T-cell (primary cell): ENCODE results near the gene TRAFD1. TPM values are rescaled to one million over a fixed set of nuclear protein-coding genes. Genes with fewer than 3 reads are reported as not detected.

Experiments used
- ATAC-seq, 4 experiments: fragments of 200-7000 bp in 3 of 4; fragments of 150-1000 bp in 1 of 4; cut with Tn5 transposase; replicated peaks in 1 of 4; 1 replicate in 3 of 4; 2 replicates in 1 of 4; pipeline ENCODE4 v1.10.0; 2021; ENCODE audit warnings: moderate library complexity in 3 of 4, mild to moderate bottlenecking in 2 of 4, moderate number of reproducible peaks in 1 of 4
- CTCF ChIA-PET, 2 donors: fragments of 300-600 bp; sonication (Branson Sonifier 250); formaldehyde crosslinking; loops; one replicate each; lab custom pipeline; 2022; ENCODE audit warnings: antibody characterized with exemption in 2 of 2; lab: Charles Lee
- POLR2A ChIA-PET, 2 donors: fragments of 300-600 bp; sonication (Branson Sonifier 250); formaldehyde crosslinking; loops; one replicate each; lab custom pipeline; 2022; ENCODE audit warnings: antibody characterized with exemption in 2 of 2; lab: Charles Lee
- DNase-seq, 35 experiments: peaks; one replicate each; pipeline versions ENCODE4 v3.0.0 to v3.0.0-alpha.2; 2013 to 2023
- H3K27ac ChIP-seq: one replicate; pipeline ENCODE4 v1.5.1; 2013; ENCODE audit warnings: low read length
- H3K27me3 ChIP-seq, 2 experiments: replicated peaks in 1 of 2; 1 replicate in 1 of 2; 2 replicates in 1 of 2; pipeline versions ENCODE4 v1.6.1 to v1.7.0; 2013; ENCODE audit warnings: low read length in 1 of 2, mixed read lengths in 1 of 2; ENCODE audit not compliant: control insufficient read depth in 2 of 2, insufficient read depth in 2 of 2; ENCODE audit errors: extremely low read depth in 1 of 2
- H3K36me3 ChIP-seq, 2 donors: 1 replicate in 1 of 2; 2 replicates in 1 of 2; pipeline versions ENCODE4 v1.6.1 to v1.7.0; 2013; ENCODE audit warnings: low read length in 1 of 2; ENCODE audit not compliant: control insufficient read depth in 2 of 2, insufficient read depth in 1 of 2; ENCODE audit errors: extremely low read depth in 1 of 2
- H3K4me1 ChIP-seq, 2 experiments: 1 replicate in 1 of 2; 2 replicates in 1 of 2; pipeline versions ENCODE4 v1.6.1 to v1.7.0; 2013; ENCODE audit warnings: low read length in 2 of 2, mixed read lengths in 1 of 2; ENCODE audit not compliant: insufficient read depth in 2 of 2, control insufficient read depth in 1 of 2; ENCODE audit errors: extremely low read depth in 1 of 2
- H3K4me3 ChIP-seq, 2 donors: 1 replicate in 1 of 2; 2 replicates in 1 of 2; pipeline versions ENCODE4 v1.5.1 to v1.7.0; 2013; ENCODE audit warnings: mild to moderate bottlenecking in 2 of 2, low read length in 1 of 2, moderate library complexity in 1 of 2; ENCODE audit not compliant: control insufficient read depth in 1 of 2; ENCODE audit errors: extremely low read depth in 1 of 2
- H3K9me3 ChIP-seq: 2 replicates; pipeline ENCODE4 v1.7.0; 2013
- H3K27ac Mint-ChIP-seq, 2 donors: one replicate each; pipeline ENCODE4 v1.8.0; 2020 to 2021; ENCODE audit warnings: mild to moderate bottlenecking in 2 of 2, mixed read lengths in 2 of 2
- H3K27me3 Mint-ChIP-seq, 2 donors: one replicate each; pipeline ENCODE4 v1.8.0; 2021 to 2022; ENCODE audit warnings: mixed read lengths in 2 of 2
- H3K36me3 Mint-ChIP-seq: one replicate; pipeline ENCODE4 v1.8.0; 2021; ENCODE audit warnings: mixed read lengths
- H3K4me1 Mint-ChIP-seq, 3 donors: one replicate each; pipeline ENCODE4 v1.8.0; 2020 to 2022; ENCODE audit warnings: mixed read lengths in 3 of 3, mild to moderate bottlenecking in 1 of 3
- H3K4me3 Mint-ChIP-seq, 3 donors: one replicate each; pipeline ENCODE4 v1.8.0; 2020 to 2022; ENCODE audit warnings: mild to moderate bottlenecking in 3 of 3, mixed read lengths in 3 of 3, moderate library complexity in 3 of 3
- H3K9me3 Mint-ChIP-seq, 3 donors: one replicate each; pipeline ENCODE4 v1.8.0; 2020 to 2022; ENCODE audit warnings: mixed read lengths in 3 of 3
- WGBS: methylation state at CpG from one replicate; pipeline ENCODE4 v1.1.5; 2013; ENCODE audit warnings: missing lambda C conversion rate; ENCODE audit not compliant: insufficient coverage; 5-methylcytosine and 5-hydroxymethylcytosine counted together
- total RNA-seq, 35 experiments: library from RNA in 6 of 35; stranded (reverse) in 6 of 35; fragments of 120-200 nt in 1 of 35; gene quantifications; one replicate each; pipeline versions ENCODE4 v1.2.1 to v1.2.4 and lab custom pipeline; 2013 to 2026

The TRAFD1 gene
- total RNA-seq, 5 donors from 2014 or later (not counting 1 experiment from before 2014, with no cell fraction given) = 26.4 to 39.9 (median 36.9) TPM

DNA sequence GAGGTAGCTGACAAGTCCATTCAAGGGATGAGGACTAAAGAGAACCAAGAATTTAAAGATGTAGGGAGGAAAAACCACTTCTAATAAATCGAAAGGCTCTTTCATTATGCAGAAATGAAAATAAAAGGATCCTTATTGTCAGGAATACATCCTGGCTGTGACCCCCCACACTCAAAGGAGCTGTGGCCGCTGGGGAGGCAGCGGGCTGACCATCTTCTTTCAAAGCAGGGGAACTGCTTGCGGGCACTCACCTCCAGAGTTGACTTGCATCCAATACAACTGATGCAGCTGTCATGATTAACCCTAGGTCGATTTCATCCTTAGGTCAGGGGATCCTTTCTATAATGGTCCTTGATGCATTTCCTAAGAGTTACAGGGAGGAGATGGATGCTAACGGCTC, 35.3 kb downstream of the TRAFD1 start:
- Mint-ChIP-seq H3K4me3 (no peak overlapping the region), H3K27ac (peak overlapping the region; percentile 73 to 74), H3K27me3 (no peaks in the 10 kb centered on the region), H3K9me3 (peaks cover 19 to 33% (median 21%) of the 10 kb centered on the region in 3 donors), H3K4me1 (peaks cover 27 to 33% (median 33%) of the 10 kb centered on the region in 3 donors), H3K36me3 (peaks cover 73% of the 10 kb centered on the region)
- 100% methylated on average over 2 of the region's 6 CpGs for WGBS
- DNase-seq = no peak
- Histone ChIP-seq H3K9me3 (no peaks in the 10 kb centered on the region), H3K4me1 (peaks cover 0 to 22% of the 10 kb centered on the region in 2 experiments), H3K4me3 (no peak overlapping the region), H3K27ac (no peak overlapping the region), H3K27me3 (no peaks in the 10 kb centered on the region), H3K36me3 (peaks cover 20 to 23% of the 10 kb centered on the region in 2 donors)
- no peak for ATAC-seq
- POLR2A ChIA-PET = no interaction called here
- CTCF ChIA-PET = no interaction called here

DNA sequence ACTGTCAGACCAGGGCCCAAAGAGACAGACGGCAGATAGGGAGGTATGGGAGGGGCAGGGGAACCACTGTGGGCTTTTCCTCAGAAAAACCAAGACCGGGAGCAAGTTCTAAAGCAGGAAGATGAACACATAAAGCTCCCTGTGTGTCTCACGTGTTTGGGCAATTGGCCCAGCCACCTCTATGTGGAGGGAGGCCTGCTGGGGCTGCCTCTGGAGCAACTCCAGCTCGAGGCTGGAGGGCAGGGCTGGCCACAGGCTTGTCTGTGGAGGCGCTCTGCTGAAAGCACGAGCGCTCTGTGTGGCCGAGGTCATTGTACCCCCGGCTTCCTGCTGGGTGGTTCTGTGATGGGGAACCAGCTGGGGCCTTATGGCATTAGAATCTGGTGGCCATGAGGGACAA, 36.4 kb downstream of the TRAFD1 start:
- H3K4me1 ChIP-seq = peaks cover 0 to 22% of the 10 kb centered on the region in 2 experiments
- ChIA-PET POLR2A (interaction anchor here in 1 of 2 donors (0.6 kb wide), 1 partner anchor 364 kb away, joined by 3 read pairs; no protein-coding TSS in a partner anchor), CTCF (interaction anchor here in 1 of 2 donors (0.5 kb wide), 1 partner anchor 1435 kb away, joined by 3 read pairs; no protein-coding TSS in a partner anchor)
- no peaks in the 10 kb centered on the region for H3K27me3 ChIP-seq
- DNase-seq (no peak), ATAC-seq (no peak)
- Mint-ChIP-seq H3K9me3 (peaks cover 12 to 22% (median 15%) of the 10 kb centered on the region in 3 donors), H3K4me1 (peaks cover 19 to 33% (median 28%) of the 10 kb centered on the region in 3 donors), H3K27ac (peak overlapping the region; percentile 16 to 74), H3K4me3 (no peak overlapping the region), H3K27me3 (no peaks in the 10 kb centered on the region), H3K36me3 (peaks cover 62% of the 10 kb centered on the region)
- no peaks in the 10 kb centered on the region for H3K9me3 ChIP-seq
- H3K36me3 ChIP-seq = peaks cover 20 to 23% of the 10 kb centered on the region in 2 donors
- H3K4me3 ChIP-seq = no peak overlapping the region
- H3K27ac ChIP-seq = no peak overlapping the region
- 93% methylated on average over 2 of the region's 9 CpGs for WGBS

DNA sequence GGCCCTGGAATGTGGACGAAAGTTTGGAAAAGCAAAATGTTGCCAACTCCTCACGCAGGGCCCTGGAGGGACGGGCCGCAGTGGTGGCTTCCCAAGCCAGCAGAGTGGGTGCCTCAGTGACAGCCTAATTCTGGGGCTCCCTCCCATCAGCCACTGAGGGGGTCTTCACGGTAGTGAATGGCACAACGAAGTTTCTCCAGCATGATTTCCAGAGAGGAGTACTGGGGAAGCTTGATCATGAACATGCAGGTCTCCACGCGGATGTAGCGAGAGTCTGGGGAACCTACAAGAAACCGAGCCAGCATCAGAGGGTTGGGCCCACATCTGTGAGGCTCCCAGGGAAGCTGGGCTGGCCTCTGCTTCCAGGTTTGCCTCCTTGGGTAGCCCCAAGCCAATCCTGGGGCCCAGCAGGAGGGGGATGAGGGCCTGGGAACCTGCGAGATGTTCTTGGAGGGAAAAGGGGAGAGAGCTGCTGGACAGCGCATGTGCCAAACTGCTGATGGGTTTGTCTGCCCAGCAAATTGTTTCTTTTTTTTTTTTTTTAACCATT, 37.0 kb downstream of the TRAFD1 start:
- peaks cover 19 to 28% (median 26%) of the 10 kb centered on the region in 3 donors for H3K4me1 Mint-ChIP-seq
- ChIA-PET POLR2A (interaction anchor here in 1 of 2 donors (0.6 kb wide), 1 partner anchor 365 kb away, joined by 3 read pairs; no protein-coding TSS in a partner anchor), CTCF (interaction anchor here in 1 of 2 donors (0.7 kb wide), 1 partner anchor 54 kb away, joined by 3 read pairs; no protein-coding TSS in a partner anchor)
- H3K9me3 ChIP-seq = no peaks in the 10 kb centered on the region
- 98% methylated on average over 9 of the region's 12 CpGs for WGBS
- no peak overlapping the region for H3K4me3 Mint-ChIP-seq
- H3K36me3 Mint-ChIP-seq = peaks cover 56% of the 10 kb centered on the region
- no peak for ATAC-seq
- H3K4me1 ChIP-seq = peaks cover 0 to 22% of the 10 kb centered on the region in 2 experiments
- no peaks in the 10 kb centered on the region for H3K27me3 ChIP-seq
- peaks cover 9 to 16% (median 11%) of the 10 kb centered on the region in 3 donors for H3K9me3 Mint-ChIP-seq
- no peak for DNase-seq
- peak overlapping the region; percentile 28 to 52 for H3K27ac Mint-ChIP-seq
- no peak overlapping the region for H3K4me3 ChIP-seq
- H3K27ac ChIP-seq = no peak overlapping the region
- peaks cover 20 to 23% of the 10 kb centered on the region in 2 donors for H3K36me3 ChIP-seq
- H3K27me3 Mint-ChIP-seq = no peaks in the 10 kb centered on the region

DNA sequence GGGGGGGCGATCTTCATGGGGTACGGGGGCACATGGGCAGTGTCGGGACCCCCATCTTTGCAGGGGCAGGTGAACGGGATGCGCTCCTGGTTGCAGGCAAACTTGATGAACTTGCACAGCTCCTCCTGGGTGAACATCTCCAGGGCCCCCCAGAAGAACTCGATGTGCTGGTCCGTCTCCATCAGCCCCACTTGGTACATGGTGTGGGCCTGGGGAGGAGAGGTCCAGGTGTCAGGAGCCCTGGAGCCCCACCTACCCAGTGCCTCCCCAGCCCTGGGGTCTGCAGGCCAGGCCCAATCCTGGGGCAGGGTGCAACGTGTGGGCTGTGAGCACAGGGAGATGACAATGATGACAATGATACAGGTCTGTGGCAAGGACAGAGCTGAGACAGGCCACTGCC, 37.7 kb downstream of the TRAFD1 start:
- DNase-seq (no peak), ATAC-seq (no peak)
- Histone ChIP-seq H3K36me3 (peaks cover 20 to 23% of the 10 kb centered on the region in 2 donors), H3K4me3 (no peak overlapping the region), H3K9me3 (no peaks in the 10 kb centered on the region), H3K27me3 (no peaks in the 10 kb centered on the region), H3K27ac (no peak overlapping the region), H3K4me1 (peaks cover 0 to 21% of the 10 kb centered on the region in 2 experiments)
- POLR2A ChIA-PET = no interaction called here
- 98% methylated on average over 8 of the region's 8 CpGs for WGBS
- Mint-ChIP-seq H3K9me3 (peaks cover 2 to 9% (median 4%) of the 10 kb centered on the region in 3 donors), H3K27me3 (no peaks in the 10 kb centered on the region), H3K36me3 (peaks cover 48% of the 10 kb centered on the region), H3K4me3 (no peak overlapping the region), H3K27ac (no peak overlapping the region), H3K4me1 (peaks cover 13 to 21% (median 19%) of the 10 kb centered on the region in 3 donors)
- CTCF ChIA-PET = interaction anchor here in 1 of 2 donors (0.7 kb wide), 1 partner anchor 55 kb away, joined by 3 read pairs; no protein-coding TSS in a partner anchor

DNA sequence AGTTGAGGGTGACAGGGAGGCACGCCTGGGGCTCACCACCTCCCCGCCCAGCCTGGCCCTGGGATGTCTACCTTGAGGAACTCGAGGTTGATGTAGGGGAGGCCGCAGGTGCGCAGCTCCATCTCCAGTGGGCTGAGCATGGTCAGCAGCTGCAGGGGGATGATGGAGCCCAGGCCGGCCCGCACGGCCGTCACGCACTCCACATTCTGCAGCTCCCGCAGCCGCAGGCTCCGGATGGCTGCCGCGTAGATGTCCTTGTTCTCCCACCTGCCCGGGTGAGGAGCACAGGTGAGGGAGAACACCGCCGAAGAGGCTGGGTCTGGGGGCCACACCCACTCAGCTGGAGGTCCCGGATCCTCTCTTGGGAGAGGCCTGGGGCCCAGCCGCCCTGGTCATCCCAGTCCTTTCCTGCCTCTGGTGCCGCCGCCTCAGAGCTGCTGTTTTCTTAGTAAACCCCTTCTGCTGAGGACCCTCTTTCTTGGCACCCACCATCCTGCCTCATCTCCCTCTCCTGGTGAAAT, 38.2 kb downstream of the TRAFD1 start:
- Histone ChIP-seq H3K27ac (no peak overlapping the region), H3K27me3 (no peaks in the 10 kb centered on the region), H3K36me3 (peaks cover 20 to 25% of the 10 kb centered on the region in 2 donors), H3K4me1 (peaks cover 0 to 17% of the 10 kb centered on the region in 2 experiments), H3K9me3 (no peaks in the 10 kb centered on the region), H3K4me3 (no peak overlapping the region)
- peaks cover 48% of the 10 kb centered on the region for H3K36me3 Mint-ChIP-seq
- no peak overlapping the region for H3K4me3 Mint-ChIP-seq
- DNase-seq (no peak), ATAC-seq (no peak)
- H3K9me3 Mint-ChIP-seq = peaks cover 0 to 5% (median 0%) of the 10 kb centered on the region in 3 donors
- peaks cover 8 to 16% (median 14%) of the 10 kb centered on the region in 3 donors for H3K4me1 Mint-ChIP-seq
- ChIA-PET POLR2A (no interaction called here), CTCF (no interaction called here)
- no peaks in the 10 kb centered on the region for H3K27me3 Mint-ChIP-seq
- no peak overlapping the region for H3K27ac Mint-ChIP-seq
- 97% methylated on average over 21 of the region's 22 CpGs for WGBS

DNA sequence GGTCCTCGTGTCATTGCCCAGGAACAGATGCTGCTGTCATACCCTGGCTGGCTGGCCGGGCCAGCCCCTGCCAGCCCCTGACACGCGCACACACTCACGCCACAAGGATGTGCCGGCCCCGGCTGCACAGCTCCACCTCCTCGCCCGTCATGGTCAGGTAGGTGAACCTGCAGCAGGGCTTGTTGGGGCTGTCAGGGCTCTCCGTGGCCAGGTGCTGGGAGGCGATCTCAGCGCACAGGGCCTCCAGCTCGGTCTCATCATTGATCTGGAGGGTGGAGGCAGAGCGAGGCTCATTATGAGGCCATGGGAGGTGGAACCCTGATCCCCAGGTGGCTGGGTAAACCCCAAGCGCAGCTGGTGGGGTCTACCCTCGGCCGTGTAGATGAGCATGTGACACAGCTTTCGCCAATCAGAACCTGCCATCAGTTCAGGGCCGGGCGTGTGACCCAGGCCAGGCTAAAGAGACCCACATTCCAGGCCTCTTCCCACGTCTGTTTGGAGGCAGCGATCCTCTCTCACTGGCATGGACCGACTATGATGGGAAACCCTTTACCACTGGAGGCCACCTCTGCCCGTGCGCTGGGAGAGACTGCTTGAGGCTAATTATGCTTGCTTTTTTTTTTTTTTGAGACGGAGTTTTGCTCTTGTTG, 38.8 kb downstream of the TRAFD1 start:
- H3K9me3 ChIP-seq = no peaks in the 10 kb centered on the region
- ChIA-PET CTCF (no interaction called here), POLR2A (no interaction called here)
- H3K4me1 ChIP-seq = peaks cover 0 to 11% of the 10 kb centered on the region in 2 experiments
- no peak for ATAC-seq
- peaks cover 4 to 10% (median 8%) of the 10 kb centered on the region in 3 donors for H3K4me1 Mint-ChIP-seq
- no peaks in the 10 kb centered on the region for H3K27me3 Mint-ChIP-seq
- DNase-seq = no peak
- no peaks in the 10 kb centered on the region for H3K27me3 ChIP-seq
- H3K9me3 Mint-ChIP-seq = peaks cover 0 to 4% (median 0%) of the 10 kb centered on the region in 3 donors
- no peak overlapping the region for H3K4me3 ChIP-seq
- 97% methylated on average over 20 of the region's 26 CpGs for WGBS
- peaks cover 20 to 28% of the 10 kb centered on the region in 2 donors for H3K36me3 ChIP-seq
- H3K27ac ChIP-seq = no peak overlapping the region
- no peak overlapping the region for H3K4me3 Mint-ChIP-seq
- no peak overlapping the region for H3K27ac Mint-ChIP-seq
- H3K36me3 Mint-ChIP-seq = peaks cover 44% of the 10 kb centered on the region
